Endothelial cell of umbilical vein (primary cell): ENCODE data around the gene PDZD4. TPM values are rescaled to one million over a fixed set of nuclear protein-coding genes. Genes with fewer than 3 reads are reported as not detected.

Experiments used
- BruUV-seq: library from RNA; stranded (reverse); fragments of 400-500 nt; replicated peaks from 2 replicates; lab custom pipeline; 2021; lab: Mats Ljungman, UMichigan
- CTCF ChIA-PET: fragments of 300-600, 350-600 bp; sonication (Branson Sonifier 250); formaldehyde crosslinking; loops from one replicate; lab custom pipeline; 2021; ENCODE audit warnings: antibody characterized with exemption, inconsistent platforms; lab: Charles Lee
- POLR2A ChIA-PET: fragments of 300-600, 350-600 bp; sonication (Branson Sonifier 250); formaldehyde crosslinking; loops from one replicate; lab custom pipeline; 2021; ENCODE audit warnings: antibody characterized with exemption, inconsistent platforms; lab: Charles Lee
- DNase-seq: peaks from one replicate; pipeline ENCODE4 v3.0.0-alpha.2; 2011; ENCODE audit warnings: low read depth, low spot score
- FAIRE-seq: peaks from 2 replicates; lab custom pipeline; 2011; peaks lifted over from hg19 to GRCh38; lab: Jason Lieb, UNC
- H2AFZ ChIP-seq: 2 replicates; pipeline ENCODE4 v1.6.0; 2012; ENCODE audit warnings: low read depth, low read length, control low read depth, inconsistent platforms
- H3K27ac ChIP-seq: 2 replicates; pipeline ENCODE4 v1.5.1; 2011; ENCODE audit warnings: low read depth, mild to moderate bottlenecking, control low read depth, low read length, moderate library complexity; ENCODE audit not compliant: insufficient read depth
- H3K27me3 ChIP-seq, 2 experiments: 2 replicates each; pipeline versions ENCODE4 v1.6.0 to v1.6.1; 2011; ENCODE audit warnings: low read length in 2 of 2, mixed read lengths in 1 of 2; ENCODE audit not compliant: control insufficient read depth in 2 of 2, insufficient read depth in 2 of 2
- H3K36me3 ChIP-seq, 2 experiments: 2 replicates in 1 of 2; 3 replicates in 1 of 2; pipeline ENCODE4 v1.5.1; 2011; ENCODE audit warnings: low read length in 2 of 2, mild to moderate bottlenecking in 1 of 2, moderate library complexity in 1 of 2; ENCODE audit not compliant: control insufficient read depth in 2 of 2, insufficient read depth in 2 of 2; ENCODE audit errors: extremely low read depth in 1 of 2
- H3K4me1 ChIP-seq: 3 replicates; pipeline ENCODE4 v1.5.1; 2011; ENCODE audit warnings: mild to moderate bottlenecking, low read length; ENCODE audit not compliant: control insufficient read depth, insufficient read depth; ENCODE audit errors: extremely low read depth
- H3K4me2 ChIP-seq: 2 replicates; pipeline ENCODE4 v1.6.1; 2011; ENCODE audit warnings: low read length, control low read depth, mixed read lengths; ENCODE audit not compliant: insufficient read depth
- H3K4me3 ChIP-seq, 3 experiments: fragments of 200-600 bp in 1 of 3; sonication (generic), shearing (Covaris generic) in 1 of 3; replicated peaks in 1 of 3; 2 replicates each; pipeline ENCODE4 v1.5.1; 2011 to 2016; ENCODE audit warnings: control low read depth in 3 of 3, low read length in 3 of 3, mild to moderate bottlenecking in 2 of 3, inconsistent platforms in 1 of 3, low read depth in 1 of 3, moderate library complexity in 1 of 3; ENCODE audit not compliant: insufficient read depth in 1 of 3
- H3K79me2 ChIP-seq: 2 replicates; pipeline ENCODE4 v1.6.0; 2012; ENCODE audit warnings: low read length, inconsistent platforms; ENCODE audit not compliant: control insufficient read depth, insufficient read depth
- H3K9ac ChIP-seq: replicated peaks from 2 replicates; pipeline ENCODE3; 2011; ENCODE audit warnings: low read length, control low read depth; ENCODE audit not compliant: insufficient read depth; ENCODE audit errors: extremely low read depth
- H3K9me1 ChIP-seq: replicated peaks from 3 replicates; pipeline ENCODE4 v1.6.0; 2011; ENCODE audit warnings: mild to moderate bottlenecking, low read length; ENCODE audit not compliant: control insufficient read depth, insufficient read depth; ENCODE audit errors: extremely low read depth
- H3K9me3 ChIP-seq: replicated peaks from 2 replicates; pipeline ENCODE4 v1.5.1; 2012; ENCODE audit warnings: low read length, inconsistent platforms; ENCODE audit not compliant: control insufficient read depth, insufficient read depth
- H4K20me1 ChIP-seq: replicated peaks from 2 replicates; pipeline ENCODE3; 2011; ENCODE audit warnings: mild to moderate bottlenecking, low read length; ENCODE audit not compliant: control insufficient read depth, insufficient read depth; ENCODE audit errors: extremely low read depth
- EZH2 ChIP-seq: IDR thresholded peaks from 2 replicates; pipeline ENCODE4 v1.6.1; 2012; ENCODE audit warnings: borderline replicate concordance, low read depth, mild to moderate bottlenecking, moderate library complexity, low read length, inconsistent platforms; ENCODE audit not compliant: severe bottlenecking
- FOS ChIP-seq: IDR thresholded peaks from 2 replicates; pipeline ENCODE4 v1.6.1; 2011; ENCODE audit warnings: mild to moderate bottlenecking, low read length, moderate library complexity, borderline replicate concordance; ENCODE audit not compliant: insufficient read depth
- GATA2 ChIP-seq: IDR thresholded peaks from 2 replicates; pipeline ENCODE4 v1.7.0; 2011; ENCODE audit warnings: low read depth, mild to moderate bottlenecking, moderate library complexity, mixed read lengths, low read length; ENCODE audit not compliant: insufficient read length, insufficient read depth
- JUN ChIP-seq: IDR thresholded peaks from 2 replicates; pipeline ENCODE4 v1.6.1; 2011; ENCODE audit warnings: borderline replicate concordance, low read depth; ENCODE audit not compliant: insufficient read length, insufficient read depth
- MYC ChIP-seq: IDR thresholded peaks from one replicate; pipeline ENCODE4 v1.6.1; 2011; ENCODE audit warnings: mild to moderate bottlenecking, low read depth, low read length
- POLR2A ChIP-seq: IDR thresholded peaks from 2 replicates; pipeline ENCODE4 v1.6.1; 2012; ENCODE audit warnings: low read depth, mild to moderate bottlenecking, control low read depth, low read length
- POLR2AphosphoS5 ChIP-seq: IDR thresholded peaks from 2 replicates; pipeline ENCODE4 v1.6.1; 2012; ENCODE audit warnings: low read depth, mild to moderate bottlenecking, control low read depth, low read length, moderate library complexity; ENCODE audit not compliant: insufficient read depth
- dilution Hi-C: fragments of 300-500 bp; cut with MboI; formaldehyde crosslinking; loops from one replicate; pipeline ENCODE4 v1.15.0; 2019; ENCODE audit warnings: low sequenced_read_pairs; ENCODE audit not compliant: extremely low pct_ligation_motif_present
- intact Hi-C: fragments of 100-400 bp; cut with micrococcal nuclease; formaldehyde crosslinking; loops from one replicate; pipeline ENCODE4 v1.10.0; 2022
- polyA plus RNA-seq, 4 experiments: library from polyadenylated mRNA; depleted of rRNA in 3 of 4; stranded (reverse) in 3 of 4; unstranded in 1 of 4; fragments of >200 nt; gene quantifications; 2 replicates each; pipeline versions ENCODE4 v1.2.1 to v1.2.3, GENCODE V29; 2011 to 2012; ENCODE audit warnings: missing spikeins in 1 of 4
- total RNA-seq: library from RNA; stranded (reverse); gene quantifications from 2 replicates; pipeline ENCODE4 v1.2.3, GENCODE V29; 2021
- TF ChIP-seq, protein P1 (sequence below): IDR thresholded peaks from 2 replicates; pipeline ENCODE4 v1.6.1; 2011; ENCODE audit not compliant: insufficient read depth, insufficient read length
- TF ChIP-seq, protein P2 (sequence below), 2 donors: IDR thresholded peaks; 1 replicate in 1 of 2; 2 replicates in 1 of 2; pipeline ENCODE4 v1.5.1; 2011; ENCODE audit warnings: low read length in 2 of 2, mild to moderate bottlenecking in 2 of 2, moderate library complexity in 2 of 2, control low read depth in 1 of 2, inconsistent platforms in 1 of 2, low read depth in 1 of 2; ENCODE audit not compliant: insufficient read depth in 1 of 2; ENCODE audit errors: extremely low read depth in 1 of 2

The PDZD4 gene
- total and polyA plus RNA-seq, 2 donors (not counting 3 experiments of a cell fraction or from before 2014, with no cell fraction given), result 0.07 to 0.09 TPM

DNA sequence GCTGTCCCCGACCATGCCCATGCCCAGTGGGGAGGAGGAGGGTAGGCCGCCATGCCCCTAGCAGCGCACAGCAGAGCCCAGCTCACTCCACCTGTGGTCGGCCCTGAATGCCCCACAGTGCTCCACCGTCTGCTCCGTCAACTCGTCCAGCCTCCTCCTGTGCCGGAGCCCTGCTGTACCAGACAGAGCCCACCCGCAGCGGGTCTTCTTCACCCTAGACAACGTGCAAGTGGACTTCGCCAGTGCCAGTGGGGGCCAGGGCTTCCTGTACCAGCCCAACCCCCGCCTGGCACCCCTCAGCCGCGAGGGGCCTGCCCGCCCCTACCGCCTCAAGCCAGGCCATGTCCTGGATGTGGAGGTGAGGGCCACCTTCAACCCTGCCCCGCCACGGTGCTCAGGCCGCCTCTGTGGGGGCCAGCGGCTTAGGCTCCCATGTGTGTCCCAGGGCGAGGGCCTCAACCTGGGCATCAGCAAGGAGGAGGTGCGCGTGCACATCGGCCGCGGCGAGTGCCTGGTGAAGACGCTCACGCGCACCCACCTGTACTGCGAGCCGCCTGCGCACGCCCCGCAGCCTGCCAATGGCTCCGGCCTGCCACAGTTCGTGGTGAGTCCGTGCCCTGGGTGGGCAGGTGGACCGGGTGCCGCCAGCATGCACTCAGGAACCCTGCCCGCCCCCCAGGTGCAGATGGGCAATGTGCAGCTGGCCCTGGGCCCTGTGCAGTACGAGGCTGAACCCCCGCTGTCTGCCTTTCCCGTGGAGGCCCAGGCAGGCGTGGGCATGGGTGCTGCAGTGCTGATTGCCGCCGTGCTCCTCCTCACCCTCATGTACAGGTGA, 56.4 kb downstream of the PDZD4 start:
- intact Hi-C loops (no loop called here), dilution Hi-C loops (no loop called here)
- H2AFZ ChIP-seq, result no peak overlapping the region
- H3K79me2 ChIP-seq, result no peaks in the 10 kb centered on the region
- no peak overlapping the region for H3K4me2 ChIP-seq
- POLR2A ChIA-PET, result no interaction called here
- CTCF ChIA-PET, result no interaction called here
- no peaks in the 10 kb centered on the region for H3K27me3 ChIP-seq
- no peak overlapping the region for H3K27ac ChIP-seq
- H3K4me3 ChIP-seq, result no peak overlapping the region
- H4K20me1 ChIP-seq, result no peaks in the 10 kb centered on the region
- DNase-seq (no peak), FAIRE-seq (no peak)
- H3K36me3 ChIP-seq, result peaks cover 0 to 22% of the 10 kb centered on the region in 2 experiments
- no peaks in the 10 kb centered on the region for H3K9me1 ChIP-seq
- no peak overlapping the region for H3K9ac ChIP-seq
- no peak for TF ChIP-seq MYC
- TF ChIP-seq FOS, result no peak
- TF ChIP-seq EZH2, result no peak
- TF ChIP-seq, protein P1, sequence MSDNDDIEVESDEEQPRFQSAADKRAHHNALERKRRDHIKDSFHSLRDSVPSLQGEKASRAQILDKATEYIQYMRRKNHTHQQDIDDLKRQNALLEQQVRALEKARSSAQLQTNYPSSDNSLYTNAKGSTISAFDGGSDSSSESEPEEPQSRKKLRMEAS, result no peak
- TF ChIP-seq, protein P2, sequence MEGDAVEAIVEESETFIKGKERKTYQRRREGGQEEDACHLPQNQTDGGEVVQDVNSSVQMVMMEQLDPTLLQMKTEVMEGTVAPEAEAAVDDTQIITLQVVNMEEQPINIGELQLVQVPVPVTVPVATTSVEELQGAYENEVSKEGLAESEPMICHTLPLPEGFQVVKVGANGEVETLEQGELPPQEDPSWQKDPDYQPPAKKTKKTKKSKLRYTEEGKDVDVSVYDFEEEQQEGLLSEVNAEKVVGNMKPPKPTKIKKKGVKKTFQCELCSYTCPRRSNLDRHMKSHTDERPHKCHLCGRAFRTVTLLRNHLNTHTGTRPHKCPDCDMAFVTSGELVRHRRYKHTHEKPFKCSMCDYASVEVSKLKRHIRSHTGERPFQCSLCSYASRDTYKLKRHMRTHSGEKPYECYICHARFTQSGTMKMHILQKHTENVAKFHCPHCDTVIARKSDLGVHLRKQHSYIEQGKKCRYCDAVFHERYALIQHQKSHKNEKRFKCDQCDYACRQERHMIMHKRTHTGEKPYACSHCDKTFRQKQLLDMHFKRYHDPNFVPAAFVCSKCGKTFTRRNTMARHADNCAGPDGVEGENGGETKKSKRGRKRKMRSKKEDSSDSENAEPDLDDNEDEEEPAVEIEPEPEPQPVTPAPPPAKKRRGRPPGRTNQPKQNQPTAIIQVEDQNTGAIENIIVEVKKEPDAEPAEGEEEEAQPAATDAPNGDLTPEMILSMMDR (IDR thresholded peaks at IDR 0.05; ENCODE audit: extremely low read depth in 1 of 2, insufficient read depth in 1 of 2, low read depth in 1 of 2, low read length in 2 of 2), result no peak
- no peak for TF ChIP-seq POLR2AphosphoS5
- no peak for TF ChIP-seq POLR2A
- TF ChIP-seq JUN, result no peak
- no peak for TF ChIP-seq GATA2
- BruUV-seq, result no TSS peak
- no peaks in the 10 kb centered on the region for H3K4me1 ChIP-seq
- no peaks in the 10 kb centered on the region for H3K9me3 ChIP-seq
